HCT116 (cell line): ENCODE measurements around the gene CRACDL. TPM values are rescaled to one million over a fixed set of nuclear protein-coding genes. Genes with fewer than 3 reads are reported as not detected.

Experiments used
- ATAC-seq: fragments of 200-7000 bp; cut with Tn5 transposase; 2 replicates; pipeline ENCODE4 v1.9.1; 2020; ENCODE audit warnings: mild to moderate bottlenecking, moderate library complexity
- BruUV-seq: library from RNA; stranded (reverse); fragments of 400-500 nt; replicated peaks from 2 replicates; lab custom pipeline; 2021; lab: Mats Ljungman, UMichigan
- CTCF ChIA-PET: fragments of 300-600 bp; sonication (Branson Sonifier 250); formaldehyde crosslinking; loops from one replicate; lab custom pipeline; 2021; ENCODE audit warnings: antibody characterized with exemption; lab: Charles Lee
- POLR2A ChIA-PET: fragments of 300-600, 350-600 bp; sonication (Branson Sonifier 250); formaldehyde crosslinking; loops from one replicate; lab custom pipeline; 2021; ENCODE audit warnings: antibody characterized with exemption; lab: Charles Lee
- RAD21 ChIA-PET, 2 experiments: fragments of 300-600 bp; sonication (Branson Sonifier 250); formaldehyde crosslinking; loops; one replicate each; lab custom pipeline; 2023; ENCODE audit warnings: low total read pairs in 2 of 2; ENCODE audit not compliant: uncharacterized antibody in 2 of 2, unreplicated experiment in 2 of 2, low non-redundant PET in 1 of 2; lab: Charles Lee
- DNase-seq: peaks from one replicate; pipeline ENCODE4 v3.0.0-alpha.2; 2010; ENCODE audit warnings: low read depth, low spot score
- H2AFZ ChIP-seq: fragments of 200-600 bp; shearing (Covaris generic), sonication (generic); 2 replicates; pipeline ENCODE4 v1.6.1; 2017; ENCODE audit warnings: low read depth, mixed run types, mixed read lengths, antibody characterized with exemption, low read length; ENCODE audit not compliant: poor library complexity, severe bottlenecking
- H3K27ac ChIP-seq: 2 replicates; pipeline ENCODE4 v1.5.1; 2012; ENCODE audit warnings: low read depth, low read length
- H3K27me3 ChIP-seq: fragments of 200-600 bp; sonication (generic); 2 replicates; pipeline ENCODE4 v1.6.1; 2016; ENCODE audit warnings: mixed run types, low read length, mixed read lengths; ENCODE audit not compliant: insufficient read depth
- H3K36me3 ChIP-seq, 2 experiments: fragments of 200-500 bp in 1 of 2; fragments of 200-600 bp in 1 of 2; sonication (Bioruptor generic) in 1 of 2; sonication (generic) in 1 of 2; 2 replicates each; pipeline versions ENCODE4 v1.5.1 to v1.6.1; 2014 to 2016; ENCODE audit warnings: low read length in 2 of 2, inconsistent platforms in 1 of 2, mixed read lengths in 1 of 2, mixed run types in 1 of 2; ENCODE audit not compliant: insufficient read depth in 2 of 2, control insufficient read depth in 1 of 2
- H3K4me1 ChIP-seq, 2 experiments: fragments of 200-600 bp in 1 of 2; sonication (generic) in 1 of 2; 2 replicates each; pipeline versions ENCODE4 v1.5.1 to v1.6.1; 2012 to 2017; ENCODE audit warnings: low read length in 2 of 2, inconsistent platforms in 1 of 2, mild to moderate bottlenecking in 1 of 2, mixed read lengths in 1 of 2, mixed run types in 1 of 2, moderate library complexity in 1 of 2; ENCODE audit not compliant: insufficient read depth in 2 of 2, control insufficient read depth in 1 of 2
- H3K4me2 ChIP-seq: fragments of 200-600 bp; sonication (generic); 2 replicates; pipeline ENCODE4 v1.6.1; 2017; ENCODE audit warnings: mixed run types, low read length, mixed read lengths
- H3K4me3 ChIP-seq, 2 experiments: fragments of 200-600 bp in 1 of 2; sonication (generic) in 1 of 2; replicated peaks in 1 of 2; 2 replicates each; pipeline ENCODE4 v1.5.1; 2011 to 2016; ENCODE audit warnings: low read length in 2 of 2, control low read depth in 1 of 2, low read depth in 1 of 2, mild to moderate bottlenecking in 1 of 2, mixed read lengths in 1 of 2, mixed run types in 1 of 2
- H3K79me2 ChIP-seq: fragments of 200-600 bp; sonication (generic); 2 replicates; pipeline ENCODE4 v1.6.1; 2017; ENCODE audit warnings: mild to moderate bottlenecking, mixed run types, low read length, moderate library complexity, mixed read lengths; ENCODE audit not compliant: insufficient read depth
- H3K9ac ChIP-seq: fragments of 200-600 bp; sonication (generic); 2 replicates; pipeline ENCODE4 v1.6.1; 2016; ENCODE audit warnings: low read length, mixed read lengths
- H3K9me2 ChIP-seq: fragments of 200-600 bp; sonication (generic), shearing (Covaris generic); 2 replicates; pipeline ENCODE4 v1.6.1; 2017; ENCODE audit warnings: mixed run types, mild to moderate bottlenecking, moderate library complexity; ENCODE audit not compliant: insufficient read depth
- H3K9me3 ChIP-seq, 2 experiments: fragments of 200-500 bp in 1 of 2; fragments of 200-600 bp in 1 of 2; sonication (Bioruptor generic) in 1 of 2; sonication (generic) in 1 of 2; 2 replicates each; pipeline ENCODE4 v1.6.1; 2014 to 2017; ENCODE audit warnings: low read length in 2 of 2, mixed read lengths in 2 of 2, inconsistent platforms in 1 of 2, low read depth in 1 of 2, mild to moderate bottlenecking in 1 of 2, mixed run types in 1 of 2, moderate library complexity in 1 of 2; ENCODE audit not compliant: control insufficient read depth in 1 of 2, insufficient read depth in 1 of 2
- H4K20me1 ChIP-seq: fragments of 200-600 bp; sonication (generic), shearing (Covaris generic); 2 replicates; pipeline ENCODE4 v1.6.1; 2017; ENCODE audit warnings: mixed run types, mild to moderate bottlenecking, moderate library complexity; ENCODE audit not compliant: insufficient read depth
- EGR1 ChIP-seq: IDR thresholded peaks from 2 replicates; pipeline ENCODE4 v1.6.1; 2012; ENCODE audit warnings: low read depth
- EZH2phosphoT487 ChIP-seq: fragments of 200-600 bp; IDR thresholded peaks from 2 replicates; pipeline ENCODE4 v1.6.1; 2018; ENCODE audit warnings: antibody characterized with exemption, borderline replicate concordance
- POLR2AphosphoS5 ChIP-seq: IDR thresholded peaks from 2 replicates; pipeline ENCODE4 v1.6.1; 2011; ENCODE audit warnings: mild to moderate bottlenecking, low read depth, low read length, moderate library complexity
- YY1 ChIP-seq: IDR thresholded peaks from 2 replicates; pipeline ENCODE4 v1.6.1; 2011; ENCODE audit warnings: low read length, low read depth, moderate library complexity, mild to moderate bottlenecking; ENCODE audit not compliant: insufficient replicate concordance; ENCODE audit errors: extremely low read depth
- intact Hi-C: fragments of 100-400 bp; cut with micrococcal nuclease; formaldehyde crosslinking; loops from 2 replicates; pipeline ENCODE4 v1.10.0; 2022
- total RNA-seq: library from RNA; stranded (reverse); gene quantifications from one replicate; pipeline ENCODE4 v1.2.1, GENCODE V29; 2021; ENCODE audit not compliant: unreplicated experiment
- TF ChIP-seq, protein P1 (sequence below): IDR thresholded peaks from 2 replicates; pipeline ENCODE4 v1.6.1; 2012; ENCODE audit warnings: low read depth

Gene CRACDL
- total RNA-seq, 1 experiment from 2014 or later = 1.1 TPM

DNA sequence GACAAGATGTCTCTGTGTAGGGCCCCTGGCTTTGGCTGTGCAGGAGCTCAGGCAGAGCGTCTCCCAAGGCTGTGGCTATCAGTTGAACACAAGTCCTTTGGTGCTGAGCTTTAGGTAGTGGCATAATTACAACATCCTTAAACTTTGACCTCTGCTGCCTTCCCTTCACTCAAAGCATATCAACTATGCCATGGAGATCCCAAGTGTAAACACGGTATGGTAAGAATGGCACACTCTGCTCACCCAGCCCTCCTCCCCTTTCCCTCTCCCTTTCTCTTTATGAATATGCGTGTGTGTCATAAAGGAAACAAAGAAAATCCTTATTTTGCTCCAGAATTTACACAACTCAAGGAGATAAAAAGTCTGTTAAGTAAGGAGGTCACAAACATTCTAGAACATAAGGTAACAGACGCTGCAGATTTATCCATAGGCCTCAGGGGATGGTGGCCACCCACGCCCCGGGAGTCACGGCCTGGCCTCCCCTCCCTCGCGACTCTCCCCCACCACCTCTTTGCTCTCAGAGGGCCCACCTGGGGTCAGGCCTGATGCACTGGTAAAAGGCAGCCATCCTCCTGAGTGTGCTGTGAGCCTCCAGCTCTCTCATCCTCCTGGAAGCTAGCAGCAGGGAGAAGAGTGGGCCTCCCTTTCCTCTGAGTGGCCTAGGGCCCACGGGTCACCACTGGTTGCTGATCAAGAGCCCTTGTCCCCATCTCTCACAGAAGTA is 67.3 kb downstream of the CRACDL start:
- H3K4me1 ChIP-seq = peaks cover 5 to 24% of the 10 kb centered on the region in 2 experiments; a peak in 3 of 4 replicates
- no peak for DNase-seq

More for the DNA sequence above, 67.3 kb downstream of the CRACDL start:
- no peak overlapping the region for H3K9ac ChIP-seq
- RAD21 ChIA-PET = no interaction called here
- POLR2A ChIA-PET = no interaction called here
- BruUV-seq = no TSS peak
- H3K4me3 ChIP-seq = no peak overlapping the region
- no peaks in the 10 kb centered on the region for H3K27me3 ChIP-seq
- H3K4me2 ChIP-seq = no peak overlapping the region
- H2AFZ ChIP-seq = no peak overlapping the region
- H3K9me2 ChIP-seq = no peaks in the 10 kb centered on the region
- no peak for TF ChIP-seq EGR1
- no peak for TF ChIP-seq EZH2phosphoT487
- TF ChIP-seq, protein P1, sequence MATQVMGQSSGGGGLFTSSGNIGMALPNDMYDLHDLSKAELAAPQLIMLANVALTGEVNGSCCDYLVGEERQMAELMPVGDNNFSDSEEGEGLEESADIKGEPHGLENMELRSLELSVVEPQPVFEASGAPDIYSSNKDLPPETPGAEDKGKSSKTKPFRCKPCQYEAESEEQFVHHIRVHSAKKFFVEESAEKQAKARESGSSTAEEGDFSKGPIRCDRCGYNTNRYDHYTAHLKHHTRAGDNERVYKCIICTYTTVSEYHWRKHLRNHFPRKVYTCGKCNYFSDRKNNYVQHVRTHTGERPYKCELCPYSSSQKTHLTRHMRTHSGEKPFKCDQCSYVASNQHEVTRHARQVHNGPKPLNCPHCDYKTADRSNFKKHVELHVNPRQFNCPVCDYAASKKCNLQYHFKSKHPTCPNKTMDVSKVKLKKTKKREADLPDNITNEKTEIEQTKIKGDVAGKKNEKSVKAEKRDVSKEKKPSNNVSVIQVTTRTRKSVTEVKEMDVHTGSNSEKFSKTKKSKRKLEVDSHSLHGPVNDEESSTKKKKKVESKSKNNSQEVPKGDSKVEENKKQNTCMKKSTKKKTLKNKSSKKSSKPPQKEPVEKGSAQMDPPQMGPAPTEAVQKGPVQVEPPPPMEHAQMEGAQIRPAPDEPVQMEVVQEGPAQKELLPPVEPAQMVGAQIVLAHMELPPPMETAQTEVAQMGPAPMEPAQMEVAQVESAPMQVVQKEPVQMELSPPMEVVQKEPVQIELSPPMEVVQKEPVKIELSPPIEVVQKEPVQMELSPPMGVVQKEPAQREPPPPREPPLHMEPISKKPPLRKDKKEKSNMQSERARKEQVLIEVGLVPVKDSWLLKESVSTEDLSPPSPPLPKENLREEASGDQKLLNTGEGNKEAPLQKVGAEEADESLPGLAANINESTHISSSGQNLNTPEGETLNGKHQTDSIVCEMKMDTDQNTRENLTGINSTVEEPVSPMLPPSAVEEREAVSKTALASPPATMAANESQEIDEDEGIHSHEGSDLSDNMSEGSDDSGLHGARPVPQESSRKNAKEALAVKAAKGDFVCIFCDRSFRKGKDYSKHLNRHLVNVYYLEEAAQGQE = no peak
- no peak for TF ChIP-seq YY1
- TF ChIP-seq POLR2AphosphoS5 = no peak
- ATAC-seq = no peak
- no peak overlapping the region for H3K27ac ChIP-seq
- H4K20me1 ChIP-seq = no peaks in the 10 kb centered on the region
- intact Hi-C loops = no loop called here
- H3K79me2 ChIP-seq = no peaks in the 10 kb centered on the region
- no peaks in the 10 kb centered on the region for H3K9me3 ChIP-seq
- CTCF ChIA-PET = no interaction called here
- no peaks in the 10 kb centered on the region for H3K36me3 ChIP-seq
